Vagina (tissue), 2 donors: ENCODE results near the gene HOXD12. TPM values are rescaled to one million over a fixed set of nuclear protein-coding genes. Genes with fewer than 3 reads are reported as not detected.

Experiments
- DNase-seq, 2 donors: peaks; one replicate each; pipeline ENCODE4 v3.0.0-alpha.2; 2017; ENCODE audit errors: extremely low spot score in 2 of 2
- H3K27ac ChIP-seq: fragments of 200-600 bp; sonication (generic); one replicate; pipeline ENCODE4 v1.5.1; 2019
- H3K27me3 ChIP-seq: fragments of 200-600 bp; sonication (generic); one replicate; pipeline ENCODE4 v1.5.1; 2019
- H3K36me3 ChIP-seq, 2 donors: fragments of 200-600 bp; sonication (generic); one replicate each; pipeline ENCODE4 v1.5.1; 2017 to 2019
- H3K4me1 ChIP-seq: fragments of 200-600 bp; sonication (generic); one replicate; pipeline ENCODE4 v1.5.1; 2019
- H3K4me3 ChIP-seq, 2 donors: fragments of 200-600 bp; sonication (generic); 1 replicate in 1 of 2; 2 replicates in 1 of 2; pipeline ENCODE4 v1.5.1; 2016 to 2019
- H3K9me3 ChIP-seq: fragments of 200-600 bp; sonication (generic); one replicate; pipeline ENCODE4 v1.5.1; 2019
- POLR2A ChIP-seq, 2 donors: fragments of 450-650 bp; IDR thresholded peaks; one replicate each; pipeline ENCODE4 v1.6.1; 2017; ENCODE audit warnings: antibody characterized with exemption in 2 of 2, mild to moderate bottlenecking in 2 of 2, moderate library complexity in 2 of 2
- POLR2AphosphoS5 ChIP-seq, 2 donors: sonication (generic); formaldehyde crosslinking; IDR thresholded peaks; one replicate each; pipeline ENCODE4 v1.9.0; 2017; ENCODE audit warnings: antibody characterized with exemption in 2 of 2, mild to moderate bottlenecking in 2 of 2, low read depth in 1 of 2; ENCODE audit not compliant: insufficient read depth in 1 of 2
- intact Hi-C: fragments of 100-400 bp; cut with DNase I; formaldehyde crosslinking; loops from one replicate; pipeline ENCODE4 v1.15.1; 2023
- total RNA-seq: library from RNA; depleted of rRNA; stranded (reverse); fragments of >200 nt; gene quantifications from one replicate; pipeline ENCODE4 v1.2.3, GENCODE V29; 2016
- TF ChIP-seq, protein P1 (sequence below), 3 experiments: fragments of 450-650 bp in 2 of 3; fragments of 200-600 bp in 1 of 3; sonication (generic) in 1 of 3; IDR thresholded peaks; one replicate each; pipeline ENCODE4 v1.5.1; 2017 to 2019; ENCODE audit warnings: antibody characterized with exemption in 3 of 3, mild to moderate bottlenecking in 2 of 3, moderate library complexity in 2 of 3

Gene HOXD12
- total RNA-seq, 1 donor from 2014 or later: 1.7 TPM

- peaks cover 13% of the 10 kb centered on the region for H3K4me1 ChIP-seq
- H3K27me3 ChIP-seq: peaks cover 5% of the 10 kb centered on the region
- DNase-seq: no peak
- intact Hi-C loops: loop anchor here (5.0 to 10.0 kb wide), 2 partner anchors 510 to 1018 kb away; no protein-coding TSS in a partner anchor
- no peak for TF ChIP-seq POLR2A (IDR thresholded peaks at IDR 0.05)
- peak in 1 of 2 donors; percentile 60 for TF ChIP-seq POLR2AphosphoS5 (IDR thresholded peaks at IDR 0.05; ENCODE audit: insufficient read depth in 1 of 2, low read depth in 1 of 2)
- TF ChIP-seq, protein P1, sequence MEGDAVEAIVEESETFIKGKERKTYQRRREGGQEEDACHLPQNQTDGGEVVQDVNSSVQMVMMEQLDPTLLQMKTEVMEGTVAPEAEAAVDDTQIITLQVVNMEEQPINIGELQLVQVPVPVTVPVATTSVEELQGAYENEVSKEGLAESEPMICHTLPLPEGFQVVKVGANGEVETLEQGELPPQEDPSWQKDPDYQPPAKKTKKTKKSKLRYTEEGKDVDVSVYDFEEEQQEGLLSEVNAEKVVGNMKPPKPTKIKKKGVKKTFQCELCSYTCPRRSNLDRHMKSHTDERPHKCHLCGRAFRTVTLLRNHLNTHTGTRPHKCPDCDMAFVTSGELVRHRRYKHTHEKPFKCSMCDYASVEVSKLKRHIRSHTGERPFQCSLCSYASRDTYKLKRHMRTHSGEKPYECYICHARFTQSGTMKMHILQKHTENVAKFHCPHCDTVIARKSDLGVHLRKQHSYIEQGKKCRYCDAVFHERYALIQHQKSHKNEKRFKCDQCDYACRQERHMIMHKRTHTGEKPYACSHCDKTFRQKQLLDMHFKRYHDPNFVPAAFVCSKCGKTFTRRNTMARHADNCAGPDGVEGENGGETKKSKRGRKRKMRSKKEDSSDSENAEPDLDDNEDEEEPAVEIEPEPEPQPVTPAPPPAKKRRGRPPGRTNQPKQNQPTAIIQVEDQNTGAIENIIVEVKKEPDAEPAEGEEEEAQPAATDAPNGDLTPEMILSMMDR (IDR thresholded peaks at IDR 0.05): peak; percentile 55 to 85 (median 64)
- no peak overlapping the region for H3K4me3 ChIP-seq
- no peaks in the 10 kb centered on the region for H3K9me3 ChIP-seq
- no peaks in the 10 kb centered on the region for H3K36me3 ChIP-seq
- H3K27ac ChIP-seq: peak overlapping the region; percentile 83
These were observed 27.6 kb downstream of the HOXD12 start for GRCh38 chr2:176126929-176127773.

- peaks cover 5% of the 10 kb centered on the region for H3K27me3 ChIP-seq
- peaks cover 17% of the 10 kb centered on the region for H3K4me1 ChIP-seq
- no peaks in the 10 kb centered on the region for H3K36me3 ChIP-seq
- no peak for DNase-seq
- intact Hi-C loops: loop anchor here (5.0 to 10.0 kb wide), 2 partner anchors 510 to 1017 kb away; no protein-coding TSS in a partner anchor
- no peak for TF ChIP-seq POLR2AphosphoS5 (IDR thresholded peaks at IDR 0.05; ENCODE audit: insufficient read depth in 1 of 2, low read depth in 1 of 2)
- TF ChIP-seq POLR2A (IDR thresholded peaks at IDR 0.05): no peak
- TF ChIP-seq, protein P1 (IDR thresholded peaks at IDR 0.05): no peak
- peak overlapping the region; percentile 83 for H3K27ac ChIP-seq
- H3K9me3 ChIP-seq: no peaks in the 10 kb centered on the region
- H3K4me3 ChIP-seq: peak overlapping the region; percentile 46 to 58
These were observed 28.1 kb downstream of the HOXD12 start for GRCh38 chr2:176127774-176128072.

DNA sequence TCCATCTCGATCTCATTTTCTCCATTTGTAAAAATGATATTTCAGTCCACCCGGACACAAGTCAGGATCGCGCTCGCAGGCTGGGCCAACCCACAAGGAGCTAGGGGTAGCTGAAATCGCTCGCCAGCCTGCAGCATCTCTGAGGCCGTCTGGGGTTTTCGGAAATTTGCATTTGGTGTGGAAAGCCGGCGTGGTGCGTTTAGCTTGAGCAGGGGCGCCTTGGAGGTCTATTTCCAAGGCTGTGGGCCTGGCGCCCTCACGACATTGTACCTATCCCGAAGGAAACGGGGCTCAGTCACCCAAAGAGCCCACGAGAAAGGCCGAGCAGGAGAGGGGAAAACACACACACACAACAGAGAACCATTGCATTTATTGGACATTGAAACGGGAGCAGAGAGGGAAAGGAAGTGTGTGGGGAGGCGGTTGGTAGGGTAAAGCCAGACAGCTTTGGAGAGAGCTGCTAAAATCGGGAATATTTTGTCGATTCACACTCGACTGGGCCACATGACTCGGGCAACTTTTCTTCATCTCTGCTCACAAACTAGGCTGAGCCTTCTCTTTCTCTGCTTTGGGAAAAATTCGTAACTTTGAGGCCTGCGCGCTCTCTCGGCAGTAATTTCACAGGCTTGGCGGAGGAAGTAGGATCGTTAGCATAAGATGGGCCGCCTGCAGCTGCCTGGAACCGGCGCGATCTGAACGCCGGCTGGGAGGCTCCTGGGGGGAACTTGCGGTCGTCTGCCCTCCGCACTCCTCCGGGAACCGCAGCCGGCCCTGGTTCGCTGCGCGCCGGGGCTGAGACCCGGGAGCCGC lies 28.8 kb downstream of the HOXD12 start:
- Histone ChIP-seq H3K4me1 (peaks cover 17% of the 10 kb centered on the region), H3K4me3 (peak overlapping the region; percentile 46 to 58), H3K27me3 (peaks cover 5% of the 10 kb centered on the region), H3K36me3 (no peaks in the 10 kb centered on the region), H3K9me3 (no peaks in the 10 kb centered on the region), H3K27ac (peak overlapping the region; percentile 83)
- intact Hi-C loops: loop anchor here (5.0 to 10.0 kb wide), 2 partner anchors 509 to 1016 kb away; no protein-coding TSS in a partner anchor
- TF ChIP-seq POLR2AphosphoS5 (IDR thresholded peaks at IDR 0.05; ENCODE audit: insufficient read depth in 1 of 2, low read depth in 1 of 2) (peak in 1 of 2 donors; percentile 39), POLR2A (IDR thresholded peaks at IDR 0.05) (no peak)
- TF ChIP-seq, protein P1 (IDR thresholded peaks at IDR 0.05): no peak
- no peak for DNase-seq

GRCh38 chr2:176128982-176129796 lies 29.6 kb downstream of the HOXD12 start, which contains the start of gene HOXD8:
TSS of gene HOXD8 (plus strand) at chr2:176129705. CDS start at chr2:176130367, 662 bp downstream.
- no peaks in the 10 kb centered on the region for H3K36me3 ChIP-seq
- TF ChIP-seq, protein P1 (IDR thresholded peaks at IDR 0.05): no peak
- TF ChIP-seq POLR2A (IDR thresholded peaks at IDR 0.05) (peak in 1 of 2 donors; percentile 21), POLR2AphosphoS5 (IDR thresholded peaks at IDR 0.05; ENCODE audit: insufficient read depth in 1 of 2, low read depth in 1 of 2) (peak in 1 of 2 donors; percentile 67)
- peaks cover 5% of the 10 kb centered on the region for H3K27me3 ChIP-seq
- H3K9me3 ChIP-seq: no peaks in the 10 kb centered on the region
- peaks cover 17% of the 10 kb centered on the region for H3K4me1 ChIP-seq
- intact Hi-C loops: loop anchor here (5.0 to 10.0 kb wide), 2 partner anchors 508 to 1016 kb away; no protein-coding TSS in a partner anchor
- H3K27ac ChIP-seq: peak within 1 kb of the TSS; percentile 83
- no peak for DNase-seq
- H3K4me3 ChIP-seq: peak within 1 kb of the TSS; percentile 46 to 58
